Lung (tissue), 12 donors: ENCODE data around the gene PRKCZ. TPM values are rescaled to one million over a fixed set of nuclear protein-coding genes. Genes with fewer than 3 reads are reported as not detected.

Source experiments
- ATAC-seq: fragments of 200-7000 bp; cut with Tn5 transposase; one replicate; pipeline ENCODE4 v1.9.1; 2020; ENCODE audit warnings: moderate number of reproducible peaks; ENCODE audit not compliant: insufficient read depth, low FRiP score
- DNase-seq, 3 donors: peaks; one replicate each; pipeline ENCODE4 v3.0.0-alpha.2; 2013 to 2017
- H3K27ac ChIP-seq, 2 donors: one replicate each; pipeline ENCODE4 v1.5.1; 2013; ENCODE audit warnings: mild to moderate bottlenecking in 2 of 2, moderate library complexity in 2 of 2, control low read depth in 1 of 2, inconsistent platforms in 1 of 2, low read depth in 1 of 2, low read length in 1 of 2
- H3K27me3 ChIP-seq, 3 donors: one replicate each; pipeline ENCODE4 v1.5.1; 2013; ENCODE audit warnings: low read length in 2 of 3; ENCODE audit not compliant: control insufficient read depth in 3 of 3, insufficient read depth in 3 of 3
- H3K36me3 ChIP-seq, 4 donors: one replicate each; pipeline ENCODE4 v1.5.1; 2013; ENCODE audit warnings: low read length in 4 of 4, mild to moderate bottlenecking in 1 of 4, moderate library complexity in 1 of 4; ENCODE audit not compliant: control insufficient read depth in 4 of 4, insufficient read depth in 4 of 4
- H3K4me1 ChIP-seq, 5 donors: one replicate each; pipeline ENCODE4 v1.5.1; 2013; ENCODE audit warnings: low read length in 5 of 5, mild to moderate bottlenecking in 2 of 5, moderate library complexity in 1 of 5; ENCODE audit not compliant: control insufficient read depth in 5 of 5, insufficient read depth in 5 of 5
- H3K4me3 ChIP-seq: one replicate; pipeline ENCODE4 v1.5.1; 2013; ENCODE audit warnings: mild to moderate bottlenecking, control low read depth, moderate library complexity
- H3K9ac ChIP-seq, 2 donors: one replicate each; pipeline ENCODE4 v1.5.1; 2013; ENCODE audit warnings: low read length in 2 of 2, control low read depth in 1 of 2; ENCODE audit not compliant: insufficient read depth in 1 of 2
- H3K9me3 ChIP-seq, 4 donors: one replicate each; pipeline ENCODE4 v1.5.1; 2013; ENCODE audit warnings: low read length in 3 of 4, mild to moderate bottlenecking in 1 of 4, moderate library complexity in 1 of 4; ENCODE audit not compliant: control insufficient read depth in 4 of 4, insufficient read depth in 3 of 4
- WGBS, 2 donors: extraction: QIAGEN DNeasy Blood & Tissue Kit; methylation state at CpG; one replicate each; pipeline ENCODE4 v1.1.7; 2013; 5-methylcytosine and 5-hydroxymethylcytosine counted together
- polyA plus RNA-seq, 2 donors: library from polyadenylated mRNA; stranded (reverse); fragments of 200-250 nt; gene quantifications; one replicate each; pipeline ENCODE4 v1.2.1, GENCODE V29; 2013
- total RNA-seq, 2 donors: library from RNA; depleted of rRNA in 1 of 2; stranded (reverse); fragments of >200 nt in 1 of 2; gene quantifications; one replicate each; pipeline ENCODE4 v1.2.1, GENCODE V29; 2014 to 2021
- TF ChIP-seq, protein P1 (sequence below): IDR thresholded peaks from 2 replicates; pipeline ENCODE4 v1.5.1; 2012; ENCODE audit warnings: mild to moderate bottlenecking; ENCODE audit errors: control extremely low read depth, extremely low read depth
- donor health status: control.
- donor health status: control.
- donor health status: Bipolar disorder and iron deficiency.
- donor health status: healthy.
- donor health status: DM: yes; HTN: yes; CAD: no.

Gene PRKCZ
- total and polyA plus RNA-seq, 4 donors = 55.2 to 149 (median 117) TPM

DNA sequence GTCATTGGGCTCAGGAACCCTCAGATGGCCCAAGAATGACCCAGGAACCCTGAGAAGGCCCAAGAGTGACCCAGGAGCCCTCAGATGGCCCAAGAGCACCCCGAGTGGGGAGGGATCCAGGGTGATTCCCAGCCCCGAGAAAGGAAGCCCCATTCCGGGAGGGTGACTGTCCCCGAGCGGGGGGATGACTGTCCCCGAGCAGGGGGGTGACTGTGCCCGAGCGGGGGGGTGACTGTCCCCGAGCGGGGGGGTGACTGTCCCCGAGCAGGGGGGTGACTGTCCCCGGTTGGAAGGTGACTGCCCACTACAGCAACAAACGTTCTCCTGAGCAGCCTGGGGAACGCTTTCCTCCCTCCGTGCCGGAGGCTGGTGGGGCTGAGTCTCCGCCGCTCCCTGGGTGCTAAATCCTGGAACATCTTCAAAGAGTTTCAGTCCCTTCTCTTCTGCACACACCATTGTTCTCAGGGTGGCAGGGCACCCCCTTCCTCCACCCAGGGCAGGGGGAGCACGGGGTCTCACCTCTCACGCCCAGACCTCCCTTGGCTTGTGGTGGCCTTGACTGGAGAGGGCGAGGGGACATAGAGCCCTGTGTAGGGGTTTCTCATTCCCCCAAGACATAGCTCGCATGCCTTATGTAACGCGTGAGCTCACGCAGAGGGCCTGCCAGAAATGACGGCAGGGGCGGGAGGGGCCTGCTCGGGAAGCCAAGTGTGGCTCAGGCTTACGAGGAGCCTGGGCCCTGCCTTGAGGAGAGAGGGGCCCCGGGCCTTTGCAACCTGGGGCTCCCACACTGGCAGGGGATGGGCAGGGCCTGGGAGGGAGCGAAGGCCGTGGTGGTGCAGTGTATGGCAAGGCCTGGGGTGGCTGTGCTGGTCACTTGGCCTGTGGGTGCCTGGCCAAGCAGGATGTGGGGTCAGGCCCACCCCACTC lies 163.6 kb downstream of the PRKCZ start:
- H3K9ac ChIP-seq = peak overlapping the region; percentile 84 to 88
- H3K9me3 ChIP-seq = no peaks in the 10 kb centered on the region
- H3K27me3 ChIP-seq = no peaks in the 10 kb centered on the region
- ATAC-seq (no peak), DNase-seq (peak; percentile 92 to 94 (median 94))
- peak overlapping the region; percentile 94 to 99 for H3K27ac ChIP-seq
- WGBS, 2 donors = 34 to 71% methylated on average over 32 of the region's 32 CpGs
- H3K36me3 ChIP-seq = no peaks in the 10 kb centered on the region
- no peak overlapping the region for H3K4me3 ChIP-seq
- H3K4me1 ChIP-seq = peaks cover 16 to 45% (median 27%) of the 10 kb centered on the region in 5 donors
- TF ChIP-seq, protein P1, sequence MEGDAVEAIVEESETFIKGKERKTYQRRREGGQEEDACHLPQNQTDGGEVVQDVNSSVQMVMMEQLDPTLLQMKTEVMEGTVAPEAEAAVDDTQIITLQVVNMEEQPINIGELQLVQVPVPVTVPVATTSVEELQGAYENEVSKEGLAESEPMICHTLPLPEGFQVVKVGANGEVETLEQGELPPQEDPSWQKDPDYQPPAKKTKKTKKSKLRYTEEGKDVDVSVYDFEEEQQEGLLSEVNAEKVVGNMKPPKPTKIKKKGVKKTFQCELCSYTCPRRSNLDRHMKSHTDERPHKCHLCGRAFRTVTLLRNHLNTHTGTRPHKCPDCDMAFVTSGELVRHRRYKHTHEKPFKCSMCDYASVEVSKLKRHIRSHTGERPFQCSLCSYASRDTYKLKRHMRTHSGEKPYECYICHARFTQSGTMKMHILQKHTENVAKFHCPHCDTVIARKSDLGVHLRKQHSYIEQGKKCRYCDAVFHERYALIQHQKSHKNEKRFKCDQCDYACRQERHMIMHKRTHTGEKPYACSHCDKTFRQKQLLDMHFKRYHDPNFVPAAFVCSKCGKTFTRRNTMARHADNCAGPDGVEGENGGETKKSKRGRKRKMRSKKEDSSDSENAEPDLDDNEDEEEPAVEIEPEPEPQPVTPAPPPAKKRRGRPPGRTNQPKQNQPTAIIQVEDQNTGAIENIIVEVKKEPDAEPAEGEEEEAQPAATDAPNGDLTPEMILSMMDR = no peak

- no peaks in the 10 kb centered on the region for H3K36me3 ChIP-seq
- no peaks in the 10 kb centered on the region for H3K9me3 ChIP-seq
- 45 to 69% methylated on average over 21 of the region's 21 CpGs for WGBS, 2 donors
- H3K4me3 ChIP-seq = no peak overlapping the region
- H3K27me3 ChIP-seq = no peaks in the 10 kb centered on the region
- ATAC-seq = no peak
- peaks cover 16 to 36% (median 24%) of the 10 kb centered on the region in 5 donors for H3K4me1 ChIP-seq
- DNase-seq = peak; percentile 81 to 87 (median 86)
- TF ChIP-seq, protein P1 = no peak
- peak overlapping the region; percentile 94 to 99 for H3K27ac ChIP-seq
- H3K9ac ChIP-seq = peak overlapping the region; percentile 73 to 84
Measured at GRCh38 chr1:2214541-2215241, 164.5 kb downstream of the PRKCZ start.

DNA sequence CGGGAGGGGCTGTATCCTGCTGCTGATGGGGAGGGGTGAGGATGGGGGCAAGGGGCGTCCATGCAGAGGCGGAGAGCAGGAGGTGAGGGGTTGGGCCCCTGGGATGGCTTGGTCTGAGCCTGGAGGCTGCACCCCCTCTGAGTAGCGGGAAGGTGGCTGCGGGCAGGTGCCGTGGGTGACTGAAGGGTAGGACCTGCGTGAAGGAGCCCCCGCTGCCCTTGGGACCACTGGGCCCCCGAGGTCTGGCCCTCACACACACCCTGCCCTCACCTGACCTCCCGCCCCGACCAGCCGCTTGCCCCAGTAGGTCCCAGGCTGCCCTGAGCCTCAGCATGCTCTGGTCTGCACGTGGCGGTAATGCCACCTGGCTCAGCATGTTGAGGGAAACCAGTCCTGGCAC lies 165.1 kb downstream of the PRKCZ start:
- Histone ChIP-seq H3K27ac (no peak overlapping the region), H3K9me3 (no peaks in the 10 kb centered on the region), H3K27me3 (no peaks in the 10 kb centered on the region), H3K4me3 (no peak overlapping the region), H3K4me1 (peaks cover 16 to 31% (median 24%) of the 10 kb centered on the region in 5 donors), H3K36me3 (no peaks in the 10 kb centered on the region), H3K9ac (no peak overlapping the region)
- WGBS, 2 donors = 93 to 96% methylated on average over 14 of the region's 14 CpGs
- ATAC-seq (no peak), DNase-seq (no peak)
- TF ChIP-seq, protein P1 = no peak
